Hematopoietic multipotent progenitor cell treated with erythropoietin and hydrocortisone succinate and interleukin-3 and kit ligand, for 17 days (in vitro differentiated cells): ENCODE measurements around the gene DNAAF8.

Experiments
- DNase-seq: peaks from one replicate; pipeline ENCODE4 v3.0.0-alpha.2; 2015; ENCODE audit warnings: low spot score

The DNAAF8 gene

GRCh38 chr16:4753227-4753626 is 18.9 kb downstream of the DNAAF8 start:
- DNase-seq: no peak

- no peak for DNase-seq
Measured at GRCh38 chr16:4754865-4755264, 20.5 kb downstream of the DNAAF8 start.

GRCh38 chr16:4755687-4756086 is 21.4 kb downstream of the DNAAF8 start:
- DNase-seq: no peak

GRCh38 chr16:4760221-4760910 is 26.0 kb downstream of the DNAAF8 start:
- no peak for DNase-seq

- no peak for DNase-seq
Measured at GRCh38 chr16:4762205-4762604, 27.9 kb downstream of the DNAAF8 start.

GRCh38 chr16:4763791-4764190 is 29.5 kb downstream of the DNAAF8 start:
- DNase-seq: no peak

- no peak for DNase-seq
Measured at GRCh38 chr16:4765511-4766474, 31.5 kb downstream of the DNAAF8 start.

GRCh38 chr16:4766875-4767628 is 32.7 kb downstream of the DNAAF8 start, which contains the start of gene ZNF500:
ZNF500 (minus strand) TSS chr16:4767162; CDS start chr16:4765978, 1,184 bp downstream.
- DNase-seq: peak; percentile 93

- DNase-seq: no peak
Measured at GRCh38 chr16:4767872-4768548, 33.7 kb downstream of the DNAAF8 start.

- peak; percentile 65 for DNase-seq
Measured at GRCh38 chr16:4768549-4769305, 34.4 kb downstream of the DNAAF8 start.

- DNase-seq: no peak
Measured at GRCh38 chr16:4769306-4769638, 34.9 kb downstream of the DNAAF8 start.

GRCh38 chr16:4771646-4772045 is 37.3 kb downstream of the DNAAF8 start:
- DNase-seq: no peak

GRCh38 chr16:4772351-4772750 is 38.0 kb downstream of the DNAAF8 start:
- no peak for DNase-seq

- DNase-seq: no peak
Measured at GRCh38 chr16:4775005-4775404, 40.7 kb downstream of the DNAAF8 start.

GRCh38 chr16:4776141-4776705 is 41.9 kb downstream of the DNAAF8 start:
- DNase-seq: no peak

- DNase-seq: no peak
Measured at GRCh38 chr16:4777339-4778049, 43.2 kb downstream of the DNAAF8 start.

- no peak for DNase-seq
Measured at GRCh38 chr16:4778050-4778392, 43.7 kb downstream of the DNAAF8 start.

- no peak for DNase-seq
Measured at GRCh38 chr16:4780235-4780634, 45.9 kb downstream of the DNAAF8 start.

GRCh38 chr16:4783251-4783950 is 49.1 kb downstream of the DNAAF8 start:
- no peak for DNase-seq

- no peak for DNase-seq
Measured at GRCh38 chr16:4783951-4784336, 49.6 kb downstream of the DNAAF8 start.
